Measurements from ENCODE around the gene OPCML.

DNA sequence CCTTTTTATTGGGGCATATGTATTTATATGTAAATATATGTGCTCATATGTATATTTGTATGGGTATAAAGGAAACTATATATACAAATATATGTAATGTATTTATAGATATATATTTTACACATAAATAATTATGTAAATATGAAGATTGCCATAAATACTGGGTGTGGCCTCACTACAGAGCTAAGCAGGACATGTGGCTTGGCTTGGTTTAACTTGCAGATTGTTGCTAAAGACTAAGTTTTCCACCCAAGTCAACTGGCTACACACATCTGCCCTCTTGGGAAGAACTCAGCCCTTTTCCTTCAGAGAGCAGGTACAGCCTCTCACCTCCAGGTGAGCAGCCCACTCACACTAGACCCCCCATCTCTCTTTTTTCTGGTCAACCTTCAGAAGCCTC lies 315.5 kb downstream of the OPCML start:
- TF ChIP-seq POLR2A (IDR thresholded peaks at IDR 0.05) (no peak), POLR2AphosphoS5 (IDR thresholded peaks at IDR 0.05; ENCODE audit: insufficient read depth in 1 of 2, low read depth in 1 of 2) (no peak)
- TF ChIP-seq, protein P1, sequence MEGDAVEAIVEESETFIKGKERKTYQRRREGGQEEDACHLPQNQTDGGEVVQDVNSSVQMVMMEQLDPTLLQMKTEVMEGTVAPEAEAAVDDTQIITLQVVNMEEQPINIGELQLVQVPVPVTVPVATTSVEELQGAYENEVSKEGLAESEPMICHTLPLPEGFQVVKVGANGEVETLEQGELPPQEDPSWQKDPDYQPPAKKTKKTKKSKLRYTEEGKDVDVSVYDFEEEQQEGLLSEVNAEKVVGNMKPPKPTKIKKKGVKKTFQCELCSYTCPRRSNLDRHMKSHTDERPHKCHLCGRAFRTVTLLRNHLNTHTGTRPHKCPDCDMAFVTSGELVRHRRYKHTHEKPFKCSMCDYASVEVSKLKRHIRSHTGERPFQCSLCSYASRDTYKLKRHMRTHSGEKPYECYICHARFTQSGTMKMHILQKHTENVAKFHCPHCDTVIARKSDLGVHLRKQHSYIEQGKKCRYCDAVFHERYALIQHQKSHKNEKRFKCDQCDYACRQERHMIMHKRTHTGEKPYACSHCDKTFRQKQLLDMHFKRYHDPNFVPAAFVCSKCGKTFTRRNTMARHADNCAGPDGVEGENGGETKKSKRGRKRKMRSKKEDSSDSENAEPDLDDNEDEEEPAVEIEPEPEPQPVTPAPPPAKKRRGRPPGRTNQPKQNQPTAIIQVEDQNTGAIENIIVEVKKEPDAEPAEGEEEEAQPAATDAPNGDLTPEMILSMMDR (IDR thresholded peaks at IDR 0.05): no peak

Measured in vagina (tissue), 2 donors.